ENCODE results near the gene ACBD4.

The ACBD4 gene

GRCh38 chr17:45125509-45125908 is 10.0 kb upstream of the ACBD4 start:
- H3K27ac ChIP-seq (ENCODE audit: low read depth, low read length, poor library complexity, severe bottlenecking): no peak overlapping the region
- H3K36me3 ChIP-seq (ENCODE audit: insufficient read depth, low read length): no peaks in the 10 kb centered on the region
- no peaks in the 10 kb centered on the region for H4K20me1 ChIP-seq (ENCODE audit: insufficient read depth, low read length)
- H2AFZ ChIP-seq (ENCODE audit: low read length): no peak overlapping the region
- H3K4me3 ChIP-seq (ENCODE audit: low read depth, low read length, poor library complexity, severe bottlenecking): no peak overlapping the region
- H3K9me2 ChIP-seq (ENCODE audit: low read depth, low read length): no peaks in the 10 kb centered on the region
- no peaks in the 10 kb centered on the region for H3K4me1 ChIP-seq (ENCODE audit: insufficient read depth, low read length, severe bottlenecking)
- no peaks in the 10 kb centered on the region for H3K79me2 ChIP-seq (ENCODE audit: insufficient read depth, low read length)
- no peak for TF ChIP-seq CTCF (IDR thresholded peaks at IDR 0.05; ENCODE audit: low read length)
- no peak for TF ChIP-seq EZH2 (IDR thresholded peaks at IDR 0.05; ENCODE audit: borderline replicate concordance, low read length)
- H3K27me3 ChIP-seq (ENCODE audit: insufficient read depth, low read length): no peaks in the 10 kb centered on the region
- H3K9me3 ChIP-seq (ENCODE audit: low read length): no peaks in the 10 kb centered on the region
- no peaks in the 10 kb centered on the region for H3F3A ChIP-seq (ENCODE audit: insufficient read depth, low read length)
- H3K4me2 ChIP-seq (ENCODE audit: low read length): no peak overlapping the region
- no peak overlapping the region for H3K9ac ChIP-seq (ENCODE audit: low read length)

- H3K27ac ChIP-seq (ENCODE audit: low read depth, low read length, poor library complexity, severe bottlenecking): no peak overlapping the region
- H3K36me3 ChIP-seq (ENCODE audit: insufficient read depth, low read length): no peaks in the 10 kb centered on the region
- no peaks in the 10 kb centered on the region for H3F3A ChIP-seq (ENCODE audit: insufficient read depth, low read length)
- H3K4me1 ChIP-seq (ENCODE audit: insufficient read depth, low read length, severe bottlenecking): peaks cover 3% of the 10 kb centered on the region
- no peak overlapping the region for H3K4me2 ChIP-seq (ENCODE audit: low read length)
- H2AFZ ChIP-seq (ENCODE audit: low read length): no peak overlapping the region
- H3K9me2 ChIP-seq (ENCODE audit: low read depth, low read length): no peaks in the 10 kb centered on the region
- TF ChIP-seq EZH2 (IDR thresholded peaks at IDR 0.05; ENCODE audit: borderline replicate concordance, low read length) (no peak), CTCF (IDR thresholded peaks at IDR 0.05; ENCODE audit: low read length) (no peak)
- H3K9ac ChIP-seq (ENCODE audit: low read length): no peak overlapping the region
- H4K20me1 ChIP-seq (ENCODE audit: insufficient read depth, low read length): no peaks in the 10 kb centered on the region
- no peak overlapping the region for H3K4me3 ChIP-seq (ENCODE audit: low read depth, low read length, poor library complexity, severe bottlenecking)
- no peaks in the 10 kb centered on the region for H3K79me2 ChIP-seq (ENCODE audit: insufficient read depth, low read length)
- H3K9me3 ChIP-seq (ENCODE audit: low read length): no peaks in the 10 kb centered on the region
- H3K27me3 ChIP-seq (ENCODE audit: insufficient read depth, low read length): no peaks in the 10 kb centered on the region
Measured at GRCh38 chr17:45127207-45127547, 8.3 kb upstream of the ACBD4 start.

GRCh38 chr17:45127548-45128300 is 7.8 kb upstream of the ACBD4 start:
- H3K9ac ChIP-seq (ENCODE audit: low read length): no peak overlapping the region
- H3K4me2 ChIP-seq (ENCODE audit: low read length): no peak overlapping the region
- H3K27ac ChIP-seq (ENCODE audit: low read depth, low read length, poor library complexity, severe bottlenecking): no peak overlapping the region
- peaks cover 4% of the 10 kb centered on the region for H3K4me1 ChIP-seq (ENCODE audit: insufficient read depth, low read length, severe bottlenecking)
- no peak overlapping the region for H3K4me3 ChIP-seq (ENCODE audit: low read depth, low read length, poor library complexity, severe bottlenecking)
- H3K79me2 ChIP-seq (ENCODE audit: insufficient read depth, low read length): no peaks in the 10 kb centered on the region
- no peak for TF ChIP-seq CTCF (IDR thresholded peaks at IDR 0.05; ENCODE audit: low read length)
- TF ChIP-seq EZH2 (IDR thresholded peaks at IDR 0.05; ENCODE audit: borderline replicate concordance, low read length): no peak
- no peaks in the 10 kb centered on the region for H3K9me2 ChIP-seq (ENCODE audit: low read depth, low read length)
- no peaks in the 10 kb centered on the region for H3K9me3 ChIP-seq (ENCODE audit: low read length)
- no peaks in the 10 kb centered on the region for H3F3A ChIP-seq (ENCODE audit: insufficient read depth, low read length)
- no peaks in the 10 kb centered on the region for H3K36me3 ChIP-seq (ENCODE audit: insufficient read depth, low read length)
- no peak overlapping the region for H2AFZ ChIP-seq (ENCODE audit: low read length)
- no peaks in the 10 kb centered on the region for H3K27me3 ChIP-seq (ENCODE audit: insufficient read depth, low read length)
- no peaks in the 10 kb centered on the region for H4K20me1 ChIP-seq (ENCODE audit: insufficient read depth, low read length)
